HAP-1 (cell line): Measurements from ENCODE around the gene CHML.

Source experiments
- DNase-seq, 2 experiments: peaks; one replicate each; pipeline ENCODE4 v3.0.0-alpha.2; 2016 to 2020; ENCODE audit warnings: low spot score in 2 of 2
- H3K27me3 ChIP-seq: fragments of 250-450 bp; sonication (Bioruptor Pico); 2 replicates; pipeline ENCODE4 v1.5.1; 2020; ENCODE audit warnings: low read depth, mild to moderate bottlenecking, moderate library complexity
- H3K36me3 ChIP-seq: fragments of 250-450 bp; sonication (Bioruptor Pico); replicated peaks from 2 replicates; pipeline ENCODE4 v1.5.1; 2020; ENCODE audit warnings: mild to moderate bottlenecking
- H3K4me1 ChIP-seq: fragments of 250-450 bp; sonication (Bioruptor Pico); 2 replicates; pipeline ENCODE4 v1.5.1; 2020; ENCODE audit warnings: mild to moderate bottlenecking
- H3K4me3 ChIP-seq: fragments of 250-450 bp; sonication (Bioruptor Pico); 2 replicates; pipeline ENCODE4 v1.5.1; 2020; ENCODE audit warnings: mild to moderate bottlenecking, moderate library complexity
- H3K9me3 ChIP-seq: fragments of 250-450 bp; sonication (Bioruptor Pico); 2 replicates; pipeline ENCODE4 v1.5.1; 2020; ENCODE audit warnings: mild to moderate bottlenecking, moderate library complexity
- in situ Hi-C: fragments of 300-500 bp; cut with MboI; formaldehyde crosslinking; loops from 3 replicates; pipeline ENCODE4 v1.14.3; 2020; ENCODE audit warnings: low sequenced_read_pairs, inconsistent platforms, mixed read lengths

Gene CHML

DNA sequence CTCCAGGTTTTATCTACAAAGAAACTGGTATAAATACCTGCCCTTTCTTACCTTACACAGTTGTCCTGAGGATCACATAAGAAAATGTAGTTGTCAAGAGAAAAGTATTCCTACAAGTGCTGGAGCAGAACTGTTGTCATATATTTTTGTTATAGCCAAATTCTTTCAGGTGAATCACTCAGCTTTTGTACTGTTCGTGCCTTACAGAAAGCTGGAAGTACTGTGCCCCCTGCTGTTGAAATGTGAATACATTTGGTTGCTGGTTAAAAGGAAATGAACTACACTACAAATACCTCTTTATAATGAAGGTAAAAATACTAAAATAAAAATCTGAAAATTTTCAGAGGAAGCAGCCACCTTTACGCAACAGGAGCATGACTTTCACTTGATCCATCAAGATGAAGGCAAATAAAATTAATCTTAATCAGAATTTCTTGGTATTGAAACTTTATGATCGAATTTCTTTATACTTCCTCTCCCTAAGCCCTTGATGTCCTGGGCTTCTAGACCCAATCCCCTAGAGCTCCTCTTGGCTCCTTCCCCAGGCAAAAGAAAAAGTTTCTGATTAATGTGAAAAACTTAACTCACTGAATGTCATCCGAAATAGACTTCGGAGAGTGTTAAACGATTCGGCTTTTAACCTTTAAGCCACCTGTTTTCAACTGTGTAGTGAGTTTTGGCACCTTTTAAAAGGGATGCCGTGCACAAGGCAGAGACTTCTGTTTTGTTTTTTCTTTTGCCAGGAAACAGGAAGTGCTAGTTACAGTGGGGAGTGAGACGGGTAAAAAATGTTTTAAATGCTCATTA lies 12.5 kb downstream of the CHML start:
- Histone ChIP-seq H3K36me3 (peaks cover 13% of the 10 kb centered on the region), H3K4me1 (no peaks in the 10 kb centered on the region), H3K9me3 (no peaks in the 10 kb centered on the region), H3K27me3 (no peaks in the 10 kb centered on the region), H3K4me3 (no peak overlapping the region)
- in situ Hi-C loops: no loop called here
- peak; percentile 35 to 40 for DNase-seq

DNA sequence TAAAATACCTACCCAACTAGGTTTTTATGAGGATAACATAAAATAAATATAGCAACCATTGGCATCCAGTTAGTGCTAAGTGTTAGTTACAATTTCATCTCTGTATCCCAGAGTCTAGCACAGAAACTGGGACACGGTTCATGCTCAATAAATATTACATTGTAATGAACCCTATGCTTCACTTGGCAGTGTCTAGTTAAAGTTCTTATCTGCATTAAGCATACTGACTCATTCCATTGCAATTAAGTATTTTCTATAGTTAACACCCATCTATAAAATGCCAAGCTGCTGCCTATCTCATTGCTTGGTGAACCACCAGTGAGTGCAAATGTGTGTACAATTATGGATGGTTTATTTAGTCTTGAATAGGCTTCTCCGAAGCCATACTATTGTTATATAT lies 15.2 kb downstream of the CHML start:
- Histone ChIP-seq H3K36me3 (peaks cover 13% of the 10 kb centered on the region), H3K4me1 (no peaks in the 10 kb centered on the region), H3K9me3 (no peaks in the 10 kb centered on the region), H3K27me3 (no peaks in the 10 kb centered on the region), H3K4me3 (no peak overlapping the region)
- DNase-seq: no peak
- in situ Hi-C loops: no loop called here

DNA sequence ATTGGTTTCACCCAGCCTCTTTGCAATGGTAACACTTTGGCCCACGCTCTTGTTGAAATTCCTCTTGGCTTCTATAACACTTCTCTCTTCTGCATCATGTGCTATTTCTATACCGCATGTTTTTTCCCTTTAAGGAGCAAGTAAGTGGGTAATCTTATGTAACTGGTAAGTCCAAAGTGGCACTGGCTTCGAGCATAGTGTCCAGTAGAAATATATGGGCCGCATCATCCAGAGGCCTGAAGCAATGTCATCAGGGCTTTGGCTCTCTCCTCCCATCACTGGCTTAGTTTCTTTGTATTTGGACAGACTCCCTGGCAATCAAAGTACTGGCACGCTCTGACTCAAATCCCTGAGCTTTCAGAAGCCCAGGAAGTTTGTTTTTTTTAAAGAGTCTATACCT lies 17.5 kb downstream of the CHML start:
- no peak overlapping the region for H3K4me3 ChIP-seq
- in situ Hi-C loops: no loop called here
- H3K36me3 ChIP-seq: peaks cover 13% of the 10 kb centered on the region
- H3K4me1 ChIP-seq: no peaks in the 10 kb centered on the region
- H3K27me3 ChIP-seq: no peaks in the 10 kb centered on the region
- H3K9me3 ChIP-seq: no peaks in the 10 kb centered on the region
- DNase-seq: no peak

DNA sequence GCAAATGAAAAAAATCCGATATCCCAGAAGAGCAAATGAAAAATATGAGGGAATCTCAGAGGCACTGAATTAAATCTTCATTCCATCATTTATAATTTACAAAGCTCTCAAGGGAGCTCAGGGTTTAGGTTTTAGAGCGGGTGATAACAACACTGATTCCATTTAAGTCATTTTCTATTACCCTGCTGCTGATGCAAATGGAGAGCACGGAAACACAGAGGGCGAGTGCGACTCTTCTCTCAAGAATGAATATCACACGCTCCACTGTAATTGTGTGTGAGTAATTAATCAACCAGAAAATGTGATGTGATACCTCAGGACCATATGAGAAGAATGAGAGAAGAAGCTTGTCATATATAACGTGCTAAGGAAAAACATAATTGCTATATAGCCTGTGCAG lies 22.7 kb downstream of the CHML start:
- in situ Hi-C loops: loop anchor here (5.0 to 10.0 kb wide), 2 partner anchors 215 to 367 kb away; no protein-coding TSS in a partner anchor
- H3K27me3 ChIP-seq: no peaks in the 10 kb centered on the region

DNA sequence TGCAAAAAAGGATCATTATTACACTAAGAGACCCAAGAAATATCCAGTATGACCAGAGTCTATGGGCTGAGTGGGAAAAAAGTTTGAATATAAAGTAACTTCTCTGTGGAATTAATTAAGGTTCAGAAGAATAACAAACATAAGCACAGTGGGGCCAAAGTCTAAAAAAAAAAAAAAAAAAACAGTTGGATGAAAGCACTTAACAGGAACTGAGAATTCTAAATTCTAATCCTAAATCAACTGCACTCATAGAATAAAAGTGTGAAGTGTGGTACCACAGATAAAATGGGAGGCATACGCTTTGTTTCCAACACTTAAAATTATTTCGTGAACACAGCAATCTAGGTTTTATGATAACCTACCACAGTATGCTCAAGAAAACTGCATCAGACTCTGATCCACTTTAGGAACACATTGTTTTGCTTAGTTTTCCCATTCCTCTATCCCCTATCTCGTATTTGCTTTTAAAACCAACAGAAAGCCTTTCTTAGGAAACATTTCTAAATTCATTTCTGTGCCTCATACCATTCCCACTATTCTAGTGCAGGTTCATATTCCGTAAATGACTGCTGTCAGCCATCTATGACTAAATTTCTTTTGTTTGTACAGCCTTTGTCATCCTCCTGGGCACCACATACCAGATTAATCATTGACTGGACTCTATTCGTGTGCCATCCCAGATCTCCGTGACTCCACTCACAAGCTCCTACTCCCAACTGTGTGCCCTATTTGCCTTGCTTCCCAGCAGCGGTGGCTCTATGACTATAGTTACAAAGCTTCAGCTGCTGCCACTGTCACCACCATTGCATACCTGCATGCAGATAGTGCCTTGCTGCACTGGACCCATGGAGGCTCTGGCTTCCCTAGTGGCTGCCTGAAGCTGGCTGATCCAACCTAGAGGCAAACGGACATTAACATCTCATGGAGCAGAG lies 24.9 kb downstream of the CHML start:
- Histone ChIP-seq H3K27me3 (no peaks in the 10 kb centered on the region), H3K36me3 (no peaks in the 10 kb centered on the region), H3K4me3 (no peak overlapping the region), H3K9me3 (no peaks in the 10 kb centered on the region), H3K4me1 (no peaks in the 10 kb centered on the region)
- in situ Hi-C loops: loop anchor here (5.0 to 10.0 kb wide), 2 partner anchors 217 to 369 kb away; no protein-coding TSS in a partner anchor
- no peak for DNase-seq

More for the DNA sequence above, 22.7 kb downstream of the CHML start:
- H3K4me1 ChIP-seq: no peaks in the 10 kb centered on the region
- H3K4me3 ChIP-seq: no peak overlapping the region
- no peaks in the 10 kb centered on the region for H3K9me3 ChIP-seq
- no peak for DNase-seq
- no peaks in the 10 kb centered on the region for H3K36me3 ChIP-seq

DNA sequence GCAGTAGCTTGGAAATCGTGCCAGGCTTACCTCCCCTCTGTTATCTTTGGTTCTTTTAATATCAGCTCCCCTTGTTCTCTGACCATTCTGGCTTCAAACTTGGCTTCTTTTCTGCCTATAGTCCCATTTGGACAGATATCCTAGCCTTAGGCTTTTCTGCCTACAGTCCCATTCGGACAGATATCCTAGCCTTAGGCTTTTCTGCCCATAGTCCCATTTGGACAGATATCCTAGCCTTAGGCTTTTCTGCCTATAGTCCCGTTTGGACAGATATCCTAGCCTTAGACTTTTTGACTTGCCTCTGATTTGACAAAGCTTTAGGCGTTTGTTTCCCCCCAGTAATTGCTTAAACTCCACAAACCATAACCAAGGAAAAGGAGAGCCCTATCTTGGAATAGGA lies 25.6 kb downstream of the CHML start:
- in situ Hi-C loops: loop anchor here (10.0 kb wide), 1 partner anchor 370 kb away; no protein-coding TSS in a partner anchor
- DNase-seq: no peak
- no peaks in the 10 kb centered on the region for H3K4me1 ChIP-seq
- no peak overlapping the region for H3K4me3 ChIP-seq
- H3K27me3 ChIP-seq: no peaks in the 10 kb centered on the region
- H3K36me3 ChIP-seq: no peaks in the 10 kb centered on the region
- H3K9me3 ChIP-seq: no peaks in the 10 kb centered on the region

DNA sequence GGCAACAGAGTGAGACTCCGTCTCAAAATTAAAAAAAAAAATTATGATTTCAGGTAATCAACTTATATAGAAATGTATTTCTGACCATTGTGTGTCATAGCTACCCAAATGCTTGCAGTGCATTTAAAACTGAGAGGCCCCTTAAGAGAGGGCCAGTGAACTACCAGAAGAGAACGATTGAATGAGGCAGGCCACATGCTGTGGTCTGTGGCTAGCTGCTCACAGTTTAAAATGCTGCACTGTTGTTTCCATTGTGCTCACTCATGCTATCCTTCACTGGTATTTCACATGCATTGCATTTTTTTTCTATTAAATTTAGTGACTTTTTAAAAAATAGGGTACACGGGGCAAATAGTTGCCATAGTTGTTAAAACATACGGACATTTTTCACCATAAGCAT lies 26.0 kb downstream of the CHML start:
- DNase-seq: no peak
- Histone ChIP-seq H3K9me3 (no peaks in the 10 kb centered on the region), H3K4me3 (no peak overlapping the region), H3K36me3 (no peaks in the 10 kb centered on the region), H3K27me3 (no peaks in the 10 kb centered on the region), H3K4me1 (no peaks in the 10 kb centered on the region)
- in situ Hi-C loops: loop anchor here (10.0 kb wide), 1 partner anchor 371 kb away; no protein-coding TSS in a partner anchor

DNA sequence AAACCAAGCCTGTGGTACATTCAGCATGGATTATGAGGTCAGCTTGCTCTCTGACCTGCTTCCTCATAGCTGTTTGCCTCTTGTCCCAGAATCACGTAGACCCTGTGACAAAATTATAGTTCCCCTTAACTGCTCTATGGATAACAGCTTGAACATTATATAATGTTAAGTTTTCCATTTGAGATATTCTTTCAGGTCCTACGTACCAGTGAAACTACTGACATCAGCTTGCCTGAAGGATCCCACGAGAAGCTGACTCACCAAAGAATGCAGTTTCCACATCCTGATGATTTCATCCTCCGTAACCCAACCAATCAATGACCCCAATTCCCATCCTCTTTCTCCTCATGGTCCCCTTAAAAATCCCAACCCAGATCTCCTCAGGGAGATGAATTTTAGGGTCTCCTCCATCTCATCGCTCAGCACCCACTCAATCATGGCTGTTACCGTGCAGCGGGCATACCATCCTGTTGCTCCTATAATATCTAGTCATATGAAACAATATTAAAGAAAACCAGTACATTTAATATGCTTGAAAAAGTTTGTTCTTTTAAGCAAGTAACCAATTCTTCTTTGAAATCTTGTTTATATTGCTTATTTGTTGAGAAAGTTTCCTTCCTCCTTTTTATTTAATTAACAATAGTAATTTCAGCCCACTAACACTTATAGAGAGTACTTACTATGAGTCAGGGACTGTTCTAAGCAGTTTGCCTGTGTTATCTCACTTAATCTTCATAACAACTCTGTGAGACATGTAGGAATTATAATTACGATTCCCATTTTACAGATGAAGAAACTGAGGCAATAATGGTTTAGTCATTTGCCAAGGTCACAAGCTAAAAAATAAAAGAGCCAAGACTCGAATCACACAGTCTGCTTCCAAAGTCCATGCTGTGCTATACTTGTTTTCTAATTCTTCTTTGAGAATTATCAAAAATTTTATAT lies 27.4 kb downstream of the CHML start:
- H3K36me3 ChIP-seq: no peaks in the 10 kb centered on the region
- no peak overlapping the region for H3K4me3 ChIP-seq
- H3K4me1 ChIP-seq: no peaks in the 10 kb centered on the region
- H3K9me3 ChIP-seq: no peaks in the 10 kb centered on the region
- no peak for DNase-seq
- in situ Hi-C loops: loop anchor here (10.0 kb wide), 1 partner anchor 372 kb away; no protein-coding TSS in a partner anchor
- no peaks in the 10 kb centered on the region for H3K27me3 ChIP-seq

DNA sequence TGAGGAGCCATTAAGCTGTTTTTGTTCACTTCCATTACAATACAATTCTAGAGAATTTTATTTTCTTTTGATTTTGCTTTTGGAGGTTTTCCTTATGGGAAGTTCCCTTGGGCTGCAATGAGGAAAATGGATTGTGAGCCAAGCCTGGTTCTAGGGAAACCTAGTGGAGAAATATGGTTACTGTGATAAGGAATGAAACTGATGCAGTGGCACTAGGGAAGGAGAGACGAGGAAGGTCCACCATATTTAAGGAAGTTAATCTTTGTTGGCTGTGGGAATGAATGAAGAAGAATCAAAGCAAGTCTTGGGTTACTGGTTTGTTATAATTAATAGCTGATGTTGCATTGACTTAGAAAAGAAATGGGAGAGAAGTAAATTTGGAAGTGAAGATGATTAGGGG lies 28.4 kb downstream of the CHML start:
- no peaks in the 10 kb centered on the region for H3K4me1 ChIP-seq
- no peak for DNase-seq
- no peaks in the 10 kb centered on the region for H3K27me3 ChIP-seq
- no peaks in the 10 kb centered on the region for H3K9me3 ChIP-seq
- no peaks in the 10 kb centered on the region for H3K36me3 ChIP-seq
- in situ Hi-C loops: loop anchor here (10.0 kb wide), 1 partner anchor 373 kb away; no protein-coding TSS in a partner anchor
- no peak overlapping the region for H3K4me3 ChIP-seq

DNA sequence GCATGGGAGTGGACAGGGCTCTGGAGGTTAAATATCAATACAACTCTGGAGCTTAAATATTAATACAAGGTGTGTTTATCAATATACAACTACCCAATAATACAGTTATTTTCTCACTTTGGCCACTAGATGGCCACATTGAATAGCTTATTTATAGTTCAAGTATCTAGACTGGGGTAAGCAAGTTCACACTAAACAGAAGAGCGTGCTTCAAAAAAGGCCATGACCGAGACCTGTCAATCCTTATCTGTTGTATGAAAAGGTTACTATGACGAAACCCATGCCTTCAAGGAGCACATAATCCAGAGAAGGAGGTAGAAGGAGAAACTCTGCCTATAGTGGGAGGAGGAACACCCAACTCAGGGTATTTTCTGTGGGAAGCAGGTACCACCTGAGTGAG lies 29.1 kb downstream of the CHML start:
- no peaks in the 10 kb centered on the region for H3K36me3 ChIP-seq
- no peaks in the 10 kb centered on the region for H3K9me3 ChIP-seq
- H3K4me1 ChIP-seq: no peaks in the 10 kb centered on the region
- peak in 1 of 2 experiments; percentile 70 for DNase-seq
- in situ Hi-C loops: loop anchor here (10.0 kb wide), 1 partner anchor 374 kb away; no protein-coding TSS in a partner anchor
- no peak overlapping the region for H3K4me3 ChIP-seq
- no peaks in the 10 kb centered on the region for H3K27me3 ChIP-seq

DNA sequence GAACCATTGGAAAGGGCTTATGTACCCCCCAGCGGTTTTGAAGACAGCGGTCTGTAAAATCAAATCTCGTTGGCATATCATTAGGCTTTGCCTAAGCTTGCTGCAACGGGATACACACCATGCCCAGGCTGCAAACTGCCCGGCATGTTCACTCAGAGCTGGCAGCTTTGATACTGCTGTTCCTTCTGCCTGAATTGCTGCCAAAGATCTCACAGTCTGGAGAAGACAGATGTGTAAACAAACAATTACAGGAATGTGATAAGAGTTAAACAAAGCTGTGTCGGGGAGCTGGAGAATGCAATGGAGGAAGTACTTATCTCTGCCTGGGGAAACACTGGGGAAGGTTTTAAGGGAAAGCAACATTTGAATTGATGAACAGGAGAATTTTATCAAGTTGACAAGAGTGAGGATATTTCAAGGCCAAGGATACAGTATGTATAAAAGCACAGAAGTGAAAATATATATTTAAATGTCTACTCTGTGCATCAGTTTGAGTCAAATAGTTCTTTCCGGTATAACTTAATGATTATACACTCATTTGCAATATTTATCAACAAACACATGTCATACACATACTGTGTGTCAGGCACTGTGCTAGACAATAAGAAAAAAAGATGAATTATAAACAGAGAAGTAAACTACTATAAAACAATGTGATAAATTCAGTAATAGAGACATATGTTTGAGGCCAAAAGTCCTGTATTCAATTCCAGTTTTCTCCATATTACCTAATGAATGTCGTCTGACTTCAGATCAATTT lies 29.9 kb downstream of the CHML start:
- Histone ChIP-seq H3K36me3 (no peaks in the 10 kb centered on the region), H3K4me3 (no peak overlapping the region), H3K4me1 (no peaks in the 10 kb centered on the region), H3K27me3 (no peaks in the 10 kb centered on the region), H3K9me3 (no peaks in the 10 kb centered on the region)
- in situ Hi-C loops: loop anchor here (10.0 kb wide), 1 partner anchor 375 kb away; no protein-coding TSS in a partner anchor
- DNase-seq: no peak

DNA sequence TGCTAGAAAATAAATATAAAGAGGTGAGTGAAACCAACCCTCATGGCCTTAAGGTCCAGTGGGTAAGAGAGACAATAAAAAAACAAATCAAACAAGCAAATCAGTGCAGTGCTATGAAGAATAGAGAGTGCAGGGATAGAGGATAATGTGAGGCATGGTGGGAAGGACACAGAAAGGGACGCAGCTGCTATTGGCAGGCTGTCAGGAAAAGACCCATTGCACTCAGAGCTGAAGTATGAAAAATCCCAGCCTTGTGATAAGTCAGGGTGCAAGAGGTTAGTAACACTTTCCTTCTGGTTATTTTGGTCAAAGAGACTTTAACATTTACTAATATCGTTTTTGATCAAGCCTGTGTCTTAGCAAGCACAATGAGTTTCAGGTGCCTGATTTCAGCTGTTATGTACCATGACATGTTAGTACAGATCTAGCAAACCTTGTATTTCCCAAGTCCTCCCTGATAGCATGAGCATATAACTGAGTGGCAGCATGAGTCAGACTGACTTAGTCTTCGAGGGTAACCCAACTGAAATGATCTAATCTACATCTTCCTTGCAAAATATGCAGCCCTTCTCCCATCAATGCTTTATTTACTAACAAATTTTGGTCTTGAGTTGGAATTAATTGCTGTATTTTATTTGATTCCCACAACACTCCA lies 31.7 kb downstream of the CHML start:
- H3K27me3 ChIP-seq: no peaks in the 10 kb centered on the region
- no peak for DNase-seq
- H3K4me1 ChIP-seq: no peaks in the 10 kb centered on the region
- no peak overlapping the region for H3K4me3 ChIP-seq
- in situ Hi-C loops: no loop called here
- H3K9me3 ChIP-seq: no peaks in the 10 kb centered on the region
- no peaks in the 10 kb centered on the region for H3K36me3 ChIP-seq
